Esophagus muscularis mucosa (tissue), 3 donors: Measurements from ENCODE around the gene KCP.
A peak's percentile ranks its signal among the peaks of the same experiment; 100 is the strongest.

Experiments used
- POLR2A ChIP-seq: fragments of 450-650 bp; IDR thresholded peaks from one replicate; pipeline ENCODE4 v1.6.1; 2017; ENCODE audit warnings: antibody characterized with exemption, moderate library complexity, mild to moderate bottlenecking, low read depth
- POLR2AphosphoS5 ChIP-seq, 2 donors: sonication (generic); formaldehyde crosslinking; IDR thresholded peaks; one replicate each; pipeline ENCODE4 v1.6.1; 2017; ENCODE audit warnings: antibody characterized with exemption in 2 of 2
- TF ChIP-seq, protein P1 (sequence below), 3 experiments: fragments of 200-600 bp in 2 of 3; fragments of 450-650 bp in 1 of 3; sonication (generic) in 2 of 3; IDR thresholded peaks; one replicate each; pipeline ENCODE4 v1.5.1; 2017 to 2019; ENCODE audit warnings: antibody characterized with exemption in 3 of 3, mild to moderate bottlenecking in 2 of 3, moderate library complexity in 1 of 3

DNA sequence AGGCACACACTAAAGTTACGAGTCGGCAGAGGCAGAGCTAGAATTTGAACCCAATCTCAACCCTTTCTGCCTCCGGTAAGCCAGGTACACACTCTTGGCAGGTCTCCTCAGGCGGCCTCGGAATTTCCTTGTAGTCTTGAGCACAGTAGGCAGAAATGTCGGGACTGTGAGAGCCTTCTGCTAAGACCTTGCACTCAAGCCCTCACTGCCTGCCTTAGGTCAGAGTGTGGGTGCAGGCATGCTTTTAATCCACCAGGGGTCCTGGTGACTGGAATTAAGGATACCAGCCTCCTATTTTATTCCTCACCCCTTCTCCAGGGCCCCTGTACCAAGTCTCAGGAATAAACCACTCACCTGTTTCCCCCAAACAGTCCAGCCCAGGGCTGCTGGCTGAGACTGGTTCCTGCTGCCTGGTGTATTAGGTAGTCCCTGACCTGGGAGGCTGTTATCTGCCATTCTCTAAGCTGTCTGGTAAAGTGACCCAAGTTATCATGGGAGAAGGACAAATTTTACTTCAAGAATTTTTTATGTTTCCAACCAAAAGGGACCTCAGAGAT lies 47.0 kb downstream of the KCP start:
- TF ChIP-seq POLR2A: no peak
- TF ChIP-seq POLR2AphosphoS5 (IDR thresholded peaks at IDR 0.05): no peak
- TF ChIP-seq, protein P1, sequence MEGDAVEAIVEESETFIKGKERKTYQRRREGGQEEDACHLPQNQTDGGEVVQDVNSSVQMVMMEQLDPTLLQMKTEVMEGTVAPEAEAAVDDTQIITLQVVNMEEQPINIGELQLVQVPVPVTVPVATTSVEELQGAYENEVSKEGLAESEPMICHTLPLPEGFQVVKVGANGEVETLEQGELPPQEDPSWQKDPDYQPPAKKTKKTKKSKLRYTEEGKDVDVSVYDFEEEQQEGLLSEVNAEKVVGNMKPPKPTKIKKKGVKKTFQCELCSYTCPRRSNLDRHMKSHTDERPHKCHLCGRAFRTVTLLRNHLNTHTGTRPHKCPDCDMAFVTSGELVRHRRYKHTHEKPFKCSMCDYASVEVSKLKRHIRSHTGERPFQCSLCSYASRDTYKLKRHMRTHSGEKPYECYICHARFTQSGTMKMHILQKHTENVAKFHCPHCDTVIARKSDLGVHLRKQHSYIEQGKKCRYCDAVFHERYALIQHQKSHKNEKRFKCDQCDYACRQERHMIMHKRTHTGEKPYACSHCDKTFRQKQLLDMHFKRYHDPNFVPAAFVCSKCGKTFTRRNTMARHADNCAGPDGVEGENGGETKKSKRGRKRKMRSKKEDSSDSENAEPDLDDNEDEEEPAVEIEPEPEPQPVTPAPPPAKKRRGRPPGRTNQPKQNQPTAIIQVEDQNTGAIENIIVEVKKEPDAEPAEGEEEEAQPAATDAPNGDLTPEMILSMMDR (IDR thresholded peaks at IDR 0.05): peak; percentile 11 to 47 (median 38)
